HG02759 (cell line): Measurements from ENCODE around the gene SLC9A4.
"Not testable (repeated sequence)": the region's sequence is repeated elsewhere in the genome, so short reads cannot be mapped to it uniquely, and the experiment has no call there.

Experiments
- ATAC-seq: cut with Tn5 transposase; IDR thresholded peaks from one replicate; pipeline ENCODE4 v1.9.1; 2021; ENCODE audit warnings: mild to moderate bottlenecking, moderate library complexity; ENCODE audit not compliant: unreplicated experiment

SLC9A4 gene

DNA sequence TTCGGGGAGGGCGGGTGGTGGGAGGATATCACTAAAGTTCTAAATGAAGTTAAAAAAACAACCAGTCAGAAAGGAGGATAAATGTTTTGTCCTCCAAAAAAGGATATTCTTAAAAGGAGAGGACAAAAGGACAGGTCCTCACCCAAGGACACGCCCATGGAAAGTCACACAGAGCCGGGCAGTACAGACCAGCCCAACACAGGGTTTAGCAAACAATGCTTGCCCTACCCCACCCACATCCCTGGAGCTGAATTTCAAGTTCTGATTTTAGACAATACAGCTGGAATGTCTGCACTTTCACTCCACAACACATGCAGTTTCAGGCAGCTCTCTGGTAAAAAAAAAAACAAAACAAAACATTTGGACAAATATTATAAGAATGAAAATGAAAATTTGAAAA is 67.9 kb downstream of the SLC9A4 start:
- ATAC-seq = no peak

DNA sequence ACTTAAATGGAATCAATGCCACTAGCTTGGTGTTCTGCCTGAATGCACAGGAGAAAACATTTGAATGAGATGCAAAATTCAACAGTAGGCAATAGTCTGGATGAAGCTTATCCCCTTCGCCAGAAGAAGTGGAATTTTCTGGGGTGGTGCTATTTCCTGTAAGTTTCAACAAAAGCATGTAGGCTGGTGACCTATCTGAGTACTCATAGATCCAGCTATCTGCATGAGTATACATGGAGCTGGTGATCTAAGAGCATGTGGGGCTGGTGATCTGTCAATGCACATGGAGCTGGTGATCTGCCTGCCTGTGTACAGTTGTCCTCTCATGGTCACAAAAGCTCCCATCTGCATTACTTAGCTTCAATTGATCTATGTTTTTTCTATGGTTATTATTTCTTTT is 71.2 kb downstream of the SLC9A4 start:
- ATAC-seq = no peak

DNA sequence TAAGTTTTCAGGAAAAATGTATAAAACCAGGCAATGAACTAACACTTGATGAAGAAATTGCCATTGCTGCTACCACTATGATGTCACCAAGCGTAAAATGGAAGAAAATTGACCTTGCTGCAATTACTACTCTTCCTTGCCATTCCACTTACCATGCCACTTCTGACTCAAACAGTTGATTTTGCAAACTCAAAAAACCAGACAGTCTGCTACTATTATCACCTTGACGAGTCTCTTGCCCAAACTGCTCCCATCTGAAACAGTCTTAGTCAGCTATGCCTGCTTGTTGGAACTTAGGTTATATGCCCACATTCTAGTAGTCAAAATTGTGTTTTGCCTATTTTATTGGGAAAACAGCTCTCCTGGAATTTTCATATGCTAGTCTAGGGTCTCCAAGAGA is 74.4 kb downstream of the SLC9A4 start:
- ATAC-seq = no peak

DNA sequence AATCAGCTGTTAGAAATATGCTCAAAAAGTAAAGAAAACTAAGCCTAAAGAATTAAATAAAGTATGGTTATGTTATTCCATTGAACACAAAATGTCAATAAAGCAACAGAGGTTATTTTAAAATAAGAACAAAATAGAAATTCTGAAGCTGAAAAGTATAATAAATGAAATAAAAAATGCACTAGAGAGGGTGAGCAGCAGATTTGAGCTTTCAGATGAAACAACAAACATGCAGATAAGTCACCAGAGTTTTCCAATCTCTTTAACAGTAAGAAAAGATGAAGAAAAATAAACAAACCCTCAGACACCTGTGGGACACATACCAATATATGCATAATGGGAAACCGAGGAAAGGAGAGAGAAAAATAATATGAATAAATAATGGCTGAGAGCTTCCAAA is 76.0 kb downstream of the SLC9A4 start:
- no peak for ATAC-seq

DNA sequence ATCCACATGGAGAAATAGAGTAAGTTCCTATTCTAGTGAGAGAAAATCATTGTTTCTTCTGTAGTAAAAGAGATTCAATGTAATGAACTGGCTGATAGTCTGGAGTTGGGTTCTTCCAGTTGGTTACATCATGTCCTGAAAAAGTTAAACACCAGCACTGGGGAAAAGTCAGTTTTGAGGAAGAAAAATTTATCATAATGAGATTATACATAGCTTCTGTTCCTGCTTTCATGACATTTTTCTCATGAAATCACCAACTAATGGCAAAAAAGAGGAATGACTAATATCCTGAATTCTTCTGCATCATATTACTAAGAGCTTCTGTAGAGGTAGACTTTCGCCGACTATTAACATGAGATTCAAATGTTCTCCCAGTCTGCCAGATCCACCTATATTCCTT is 77.1 kb downstream of the SLC9A4 start:
- no peak for ATAC-seq

DNA sequence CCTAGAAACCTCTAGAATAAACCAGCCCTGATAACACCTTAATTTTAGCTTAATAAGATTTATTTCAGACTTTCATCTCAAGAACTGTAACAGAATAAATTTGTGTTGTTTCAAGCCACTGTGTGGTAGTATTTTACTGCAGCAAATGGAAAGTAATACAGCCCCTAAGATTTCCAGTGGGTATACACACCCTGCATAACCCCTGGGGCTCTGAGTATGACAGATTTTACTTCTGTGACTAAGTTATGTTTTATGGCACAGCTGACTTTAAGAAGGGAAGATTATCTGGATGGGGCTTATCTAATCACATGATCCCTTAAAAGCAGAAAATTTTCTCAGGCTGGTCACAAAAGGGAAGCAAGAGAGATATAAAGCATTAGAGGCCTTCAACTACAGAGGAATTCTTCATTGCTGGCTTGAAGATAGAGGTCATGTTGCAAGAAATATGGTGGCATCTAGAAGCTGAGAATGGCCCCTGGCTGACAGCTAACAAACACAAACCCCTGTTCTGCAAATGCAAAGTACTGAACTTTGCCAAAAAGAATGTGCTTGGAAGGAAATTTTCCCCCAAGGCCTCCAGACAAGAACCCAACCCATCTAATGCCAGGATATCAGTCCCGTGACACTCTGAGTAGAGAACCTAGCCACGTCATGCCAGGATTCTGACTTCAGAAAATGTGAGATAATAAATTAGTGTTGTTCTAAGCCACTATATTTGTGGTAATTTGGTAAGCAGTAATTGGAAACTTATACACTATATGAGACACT is 78.5 kb downstream of the SLC9A4 start:
- ATAC-seq = no peak

DNA sequence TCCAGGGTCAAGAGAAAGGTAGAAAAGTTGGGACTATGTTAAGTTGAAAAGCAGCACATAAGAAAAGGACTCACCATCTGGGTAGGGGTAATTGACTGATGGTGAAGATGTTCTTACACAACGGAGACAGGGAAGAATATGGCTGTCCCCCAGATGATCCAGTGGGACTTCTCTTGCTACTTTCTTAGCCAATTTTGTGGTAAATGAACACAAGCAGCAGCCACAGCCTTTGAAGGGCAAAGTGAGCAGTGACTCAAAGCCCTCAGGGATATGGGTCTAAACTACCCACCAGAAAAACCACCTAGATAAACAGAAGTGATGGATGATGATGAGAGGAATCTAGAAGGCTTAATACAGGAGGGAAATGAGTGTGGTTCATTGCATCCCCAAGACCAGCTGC is 80.6 kb downstream of the SLC9A4 start:
- no peak for ATAC-seq

DNA sequence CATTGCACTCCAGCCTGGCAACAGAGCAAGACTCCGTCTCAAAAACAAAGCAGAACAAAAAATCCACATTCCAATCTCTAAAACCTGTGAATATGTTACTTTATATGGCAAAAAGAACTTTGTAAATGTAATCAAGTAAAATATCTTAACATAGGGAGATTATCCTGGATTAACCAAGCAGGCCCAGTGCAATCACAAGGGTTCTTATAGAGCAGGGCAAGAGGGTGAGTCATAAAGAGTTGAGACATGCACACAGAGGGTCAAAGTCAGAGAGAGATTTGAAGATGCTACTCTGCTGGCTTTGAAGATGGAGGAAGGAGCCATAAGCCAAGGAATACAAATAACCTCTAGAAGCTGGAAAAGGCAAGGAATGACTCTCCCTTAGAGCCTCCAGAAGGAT is 85.4 kb downstream of the SLC9A4 start:
- no peak for ATAC-seq

DNA sequence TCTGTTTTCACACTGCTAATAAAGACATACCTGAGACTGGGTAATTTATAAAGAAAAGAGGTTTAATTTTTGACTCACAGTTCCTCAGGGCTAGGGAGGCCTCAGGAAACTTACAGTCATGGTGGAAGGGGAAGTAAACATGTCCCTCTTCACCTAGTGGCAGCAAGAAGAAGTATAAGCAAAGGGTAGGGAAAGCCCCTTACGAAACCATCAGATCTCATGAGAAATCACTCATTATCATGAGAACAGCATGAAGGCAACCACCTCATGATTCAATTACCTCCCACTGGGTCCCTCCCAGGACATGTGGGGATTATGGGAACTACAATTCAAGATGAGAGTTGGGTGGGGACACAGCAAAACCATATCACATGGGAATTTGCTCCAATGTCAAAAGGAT is 89.5 kb downstream of the SLC9A4 start:
- not testable (repeated sequence) for ATAC-seq

DNA sequence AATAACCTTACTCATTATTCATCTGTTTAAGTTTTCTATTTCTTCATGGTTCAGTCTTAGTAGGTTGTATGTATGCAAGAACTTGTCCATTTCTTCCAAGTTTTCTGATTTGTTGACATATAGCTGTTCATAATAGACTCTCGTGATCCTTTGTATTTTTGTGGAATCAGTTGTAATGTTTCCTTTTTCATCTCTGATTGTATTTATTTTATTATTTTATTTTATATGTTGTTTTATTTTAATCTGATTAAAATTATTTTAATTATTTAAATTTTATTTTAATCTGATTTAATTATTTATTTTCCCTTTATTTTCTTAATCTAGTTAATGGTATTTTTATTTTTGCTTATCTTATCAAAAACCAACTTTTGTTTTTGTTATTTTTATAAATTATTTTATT is 102.9 kb downstream of the SLC9A4 start:
- ATAC-seq = no peak

DNA sequence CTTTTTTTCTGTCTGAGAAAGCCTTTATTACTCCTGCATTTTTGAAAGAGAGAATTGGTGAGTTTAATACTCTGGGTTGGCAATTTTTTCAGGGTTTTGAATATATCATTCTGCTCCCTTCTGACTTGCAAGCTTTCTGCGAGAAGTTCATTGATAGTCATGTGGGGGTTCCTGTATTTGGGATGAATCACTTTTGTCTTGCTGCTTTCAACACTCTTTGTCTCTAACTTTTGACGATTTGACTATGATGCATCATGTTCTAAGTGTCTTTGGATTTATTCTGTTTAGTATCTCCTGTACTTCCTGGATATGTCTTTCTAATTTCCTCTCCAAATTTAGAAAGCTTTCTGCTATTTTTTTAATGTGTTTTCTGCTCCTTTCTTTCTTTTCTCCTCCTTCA is 105.3 kb downstream of the SLC9A4 start:
- ATAC-seq = no peak

DNA sequence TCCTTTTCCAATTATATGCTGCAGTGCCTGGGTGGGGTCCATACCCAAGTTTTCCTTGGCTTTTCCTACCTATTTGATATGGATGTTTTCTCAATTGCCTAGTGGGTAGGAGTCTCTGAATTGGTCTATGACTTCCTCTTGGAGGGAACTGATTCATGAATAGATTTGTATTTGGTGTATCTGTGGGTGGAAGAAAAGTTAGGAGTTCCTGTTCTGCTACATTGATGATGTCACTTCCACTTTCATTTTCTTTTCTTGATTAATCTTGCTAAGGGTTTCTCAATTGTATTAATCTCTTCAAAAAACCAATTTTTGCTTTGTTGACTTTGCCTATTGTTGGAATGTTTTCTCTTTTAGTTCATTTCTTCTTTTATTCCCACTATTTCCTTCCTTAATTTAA is 108.9 kb downstream of the SLC9A4 start:
- ATAC-seq = no peak

DNA sequence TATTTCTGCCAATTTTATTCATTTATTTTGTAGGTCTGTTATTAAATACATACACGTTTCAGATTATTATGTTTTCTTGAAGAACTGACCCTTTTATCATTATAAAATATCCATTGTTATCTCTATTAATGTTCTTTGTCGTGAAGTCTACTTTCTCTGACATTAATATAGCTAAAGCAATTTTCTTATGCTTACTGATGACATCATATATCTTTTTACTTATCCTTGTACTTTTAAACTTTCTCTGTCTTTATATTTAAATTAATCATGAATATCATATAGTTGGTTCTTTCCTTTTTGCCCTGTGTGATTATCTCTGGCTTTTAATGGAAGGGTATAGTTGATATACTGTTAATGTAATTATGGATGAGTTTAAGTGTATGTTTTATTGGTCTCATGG is 109.8 kb downstream of the SLC9A4 start:
- ATAC-seq = no peak
